ENCODE results near the gene SMIM35.

Gene SMIM35

GRCh38 chr11:118088531-118088930 is 1.8 kb upstream of the SMIM35 start (continued):
- TF ChIP-seq TSHZ2 (CRISPR knock-in tag; IDR thresholded peaks at IDR 0.05), result no peak
- no peak for TF ChIP-seq GLIS3 (CRISPR knock-in tag; IDR thresholded peaks at IDR 0.05)
- TF ChIP-seq CSRNP3 (CRISPR knock-in tag; IDR thresholded peaks at IDR 0.05), result no peak

- no peak for ATAC-seq
- no peak for TF ChIP-seq ZC3H10 (CRISPR knock-in tag; IDR thresholded peaks at IDR 0.05)
- no peak for TF ChIP-seq PATZ1 (CRISPR knock-in tag; IDR thresholded peaks at IDR 0.05; ENCODE audit: borderline replicate concordance)
- no peak for TF ChIP-seq ISL1 (CRISPR knock-in tag; IDR thresholded peaks at IDR 0.05)
- no peak for TF ChIP-seq PPARA (CRISPR knock-in tag; IDR thresholded peaks at IDR 0.05; ENCODE audit: borderline replicate concordance)
- TF ChIP-seq CSDC2 (CRISPR knock-in tag; IDR thresholded peaks at IDR 0.05), result no peak
- TF ChIP-seq CSRNP3 (CRISPR knock-in tag; IDR thresholded peaks at IDR 0.05), result no peak
- no peak for TF ChIP-seq BACH2 (CRISPR knock-in tag; IDR thresholded peaks at IDR 0.05; ENCODE audit: borderline replicate concordance)
- no peak for TF ChIP-seq ZFP30 (CRISPR knock-in tag; IDR thresholded peaks at IDR 0.05)
- TF ChIP-seq POU6F1 (CRISPR knock-in tag; IDR thresholded peaks at IDR 0.05; ENCODE audit: borderline replicate concordance, low read depth), result no peak
- TF ChIP-seq TOX (CRISPR knock-in tag; IDR thresholded peaks at IDR 0.05; ENCODE audit: borderline replicate concordance), result no peak
- TF ChIP-seq ZNF565 (CRISPR knock-in tag; conservative IDR thresholded peaks at IDR 0.05; ENCODE audit: low read depth), result no peak
- no peak for TF ChIP-seq TSHZ2 (CRISPR knock-in tag; IDR thresholded peaks at IDR 0.05)
- TF ChIP-seq RARB (CRISPR knock-in tag; IDR thresholded peaks at IDR 0.05), result no peak
- no peak for TF ChIP-seq OSR1 (CRISPR knock-in tag; IDR thresholded peaks at IDR 0.05)
- TF ChIP-seq CREB5 (CRISPR knock-in tag; IDR thresholded peaks at IDR 0.05; ENCODE audit: low read depth), result no peak
- no peak for TF ChIP-seq ZNF70 (CRISPR knock-in tag; IDR thresholded peaks at IDR 0.05)
- no peak for TF ChIP-seq TCF4 (CRISPR knock-in tag; IDR thresholded peaks at IDR 0.05; ENCODE audit: borderline replicate concordance)
Observed at GRCh38 chr11:118087931-118088330, 1.2 kb upstream of the SMIM35 start.

Measured in SK-N-SH treated with all-trans-retinoic acid at 6 μM for 48 hours (cell line).